Measurements from ENCODE around the gene SOX6.

Gene SOX6

DNA sequence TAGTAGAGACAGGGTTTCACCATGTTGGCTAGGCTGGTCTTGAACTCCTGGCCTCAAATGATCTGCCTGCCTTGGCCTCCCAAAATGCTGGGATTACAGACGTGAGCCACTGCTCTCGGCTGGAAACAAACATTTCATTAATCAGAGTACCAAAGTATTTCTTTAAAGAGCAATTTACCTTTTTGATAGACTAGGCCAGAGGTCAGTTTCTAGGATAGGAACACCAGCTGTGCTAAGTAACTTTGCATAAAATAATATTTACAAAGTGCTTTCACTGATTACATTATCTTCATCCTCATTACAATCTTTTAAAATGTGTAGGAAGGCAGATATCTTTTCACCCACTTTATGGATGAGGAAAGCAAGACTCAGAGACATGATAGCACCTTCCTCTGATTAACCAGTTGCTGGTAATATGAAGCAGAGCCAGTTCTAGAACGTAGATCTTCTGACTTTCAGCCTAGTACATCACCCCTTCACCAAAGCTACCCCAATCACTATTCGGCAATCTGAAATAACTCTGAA is 355.2 kb downstream of the SOX6 start:
- no peaks in the 10 kb centered on the region for H3K36me3 ChIP-seq (ENCODE audit: control insufficient read depth in 2 of 2, insufficient read depth in 2 of 2, low read length in 2 of 2)
- H3K4me1 ChIP-seq (ENCODE audit: control insufficient read depth, insufficient read depth, low read length), result no peaks in the 10 kb centered on the region
- H3K27me3 ChIP-seq (ENCODE audit: control insufficient read depth in 1 of 2, insufficient read depth in 2 of 2, low read length in 2 of 2), result no peaks in the 10 kb centered on the region
- no peak overlapping the region for H3K27ac ChIP-seq (ENCODE audit: low read length)
- no peak overlapping the region for H3K9ac ChIP-seq (ENCODE audit: low read length in 2 of 2)
- no peak overlapping the region for H3K4me3 ChIP-seq (ENCODE audit: low read length in 2 of 2)
- H3K9me3 ChIP-seq (ENCODE audit: control insufficient read depth in 2 of 2, low read length in 2 of 2), result no peaks in the 10 kb centered on the region

DNA sequence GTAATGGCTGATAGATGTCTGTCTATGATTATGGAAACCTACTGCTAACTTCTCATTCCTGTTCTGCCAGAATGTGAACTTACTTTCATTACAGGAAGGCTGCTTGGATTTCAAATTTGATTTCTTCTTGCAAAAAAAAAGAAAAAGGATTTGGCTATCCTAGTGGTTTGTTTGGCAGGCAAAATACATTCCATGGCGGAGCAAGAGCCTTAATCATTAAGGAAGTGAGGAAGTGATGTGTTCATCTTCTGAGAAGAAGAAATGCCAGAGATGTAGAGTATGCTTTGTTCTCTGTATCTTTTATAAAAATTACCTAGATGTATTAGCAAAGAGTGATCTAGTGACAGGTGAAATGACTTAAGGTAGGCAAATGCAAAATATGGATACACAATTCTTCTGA is 356.3 kb downstream of the SOX6 start:
- no peaks in the 10 kb centered on the region for H3K36me3 ChIP-seq (ENCODE audit: control insufficient read depth in 2 of 2, insufficient read depth in 2 of 2, low read length in 2 of 2)
- H3K9me3 ChIP-seq (ENCODE audit: control insufficient read depth in 2 of 2, low read length in 2 of 2), result no peaks in the 10 kb centered on the region
- H3K27ac ChIP-seq (ENCODE audit: low read length), result no peak overlapping the region
- H3K4me1 ChIP-seq (ENCODE audit: control insufficient read depth, insufficient read depth, low read length), result no peaks in the 10 kb centered on the region
- H3K4me3 ChIP-seq (ENCODE audit: low read length in 2 of 2), result no peak overlapping the region
- no peak overlapping the region for H3K9ac ChIP-seq (ENCODE audit: low read length in 2 of 2)
- H3K27me3 ChIP-seq (ENCODE audit: control insufficient read depth in 1 of 2, insufficient read depth in 2 of 2, low read length in 2 of 2), result no peaks in the 10 kb centered on the region

DNA sequence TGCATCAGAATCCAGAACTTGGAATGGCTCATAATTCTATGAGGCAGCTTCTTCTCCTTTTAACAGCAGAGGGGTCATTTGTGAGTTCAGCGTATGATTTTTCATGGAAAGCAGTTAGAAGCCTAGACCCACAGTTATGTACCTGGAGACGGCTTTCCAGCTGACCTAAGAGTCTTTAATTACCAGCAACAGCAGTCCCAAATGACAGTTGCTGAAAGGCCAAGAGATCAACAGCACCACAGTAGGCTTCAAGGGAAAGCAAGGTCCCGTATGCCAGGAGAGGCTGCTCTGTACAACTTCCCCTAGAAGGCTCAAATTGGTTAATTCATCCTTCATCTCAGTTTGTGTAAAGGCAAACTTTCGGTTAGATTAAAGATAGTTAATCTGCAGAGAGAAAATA is 363.0 kb downstream of the SOX6 start:
- Histone ChIP-seq H3K27ac (ENCODE audit: low read length) (no peak overlapping the region), H3K36me3 (ENCODE audit: control insufficient read depth in 2 of 2, insufficient read depth in 2 of 2, low read length in 2 of 2) (no peaks in the 10 kb centered on the region), H3K9me3 (ENCODE audit: control insufficient read depth in 2 of 2, low read length in 2 of 2) (no peaks in the 10 kb centered on the region), H3K4me1 (ENCODE audit: control insufficient read depth, insufficient read depth, low read length) (no peaks in the 10 kb centered on the region), H3K27me3 (ENCODE audit: control insufficient read depth in 1 of 2, insufficient read depth in 2 of 2, low read length in 2 of 2) (no peaks in the 10 kb centered on the region), H3K4me3 (ENCODE audit: low read length in 2 of 2) (no peak overlapping the region), H3K9ac (ENCODE audit: low read length in 2 of 2) (no peak overlapping the region)

DNA sequence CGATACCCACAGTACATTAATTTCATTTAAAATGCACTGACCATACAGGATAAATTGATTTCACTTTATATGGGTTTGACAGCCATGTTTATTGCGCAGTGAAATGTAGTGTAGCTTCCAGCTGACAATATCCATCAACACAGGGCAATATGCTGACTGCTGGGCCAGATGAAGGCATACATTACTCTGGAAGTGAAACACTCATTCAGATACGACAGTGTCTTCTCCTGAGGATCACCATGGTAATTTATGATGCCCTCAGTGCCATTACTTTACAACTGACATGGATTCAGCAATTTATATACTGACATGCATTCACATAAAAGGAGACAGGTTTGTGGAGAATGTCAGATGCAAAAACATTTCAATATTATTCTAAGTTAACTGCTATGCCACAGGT is 365.1 kb downstream of the SOX6 start:
- Histone ChIP-seq H3K9me3 (ENCODE audit: control insufficient read depth in 2 of 2, low read length in 2 of 2) (no peaks in the 10 kb centered on the region), H3K27ac (ENCODE audit: low read length) (no peak overlapping the region), H3K4me3 (ENCODE audit: low read length in 2 of 2) (no peak overlapping the region), H3K36me3 (ENCODE audit: control insufficient read depth in 2 of 2, insufficient read depth in 2 of 2, low read length in 2 of 2) (no peaks in the 10 kb centered on the region), H3K27me3 (ENCODE audit: control insufficient read depth in 1 of 2, insufficient read depth in 2 of 2, low read length in 2 of 2) (no peaks in the 10 kb centered on the region), H3K4me1 (ENCODE audit: control insufficient read depth, insufficient read depth, low read length) (no peaks in the 10 kb centered on the region), H3K9ac (ENCODE audit: low read length in 2 of 2) (no peak overlapping the region)

DNA sequence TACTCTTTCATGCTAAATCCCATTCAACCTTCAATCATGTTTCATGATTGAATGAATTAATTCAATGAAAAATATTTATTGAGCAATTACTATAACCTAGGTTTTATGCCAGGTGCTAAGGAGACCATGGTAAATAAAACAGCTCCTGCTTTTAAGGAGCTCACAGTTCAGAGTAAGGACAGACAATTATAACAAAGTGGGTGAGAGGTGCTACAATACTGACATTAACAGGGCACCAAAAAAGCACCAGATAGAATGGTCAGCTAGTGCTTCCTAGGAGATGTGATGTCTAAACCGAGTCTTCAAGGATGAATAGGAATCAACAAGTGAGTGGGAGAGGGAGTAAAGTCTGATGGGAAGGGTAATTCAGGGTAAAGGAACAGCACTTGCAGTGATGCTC is 366.7 kb downstream of the SOX6 start:
- no peaks in the 10 kb centered on the region for H3K4me1 ChIP-seq (ENCODE audit: control insufficient read depth, insufficient read depth, low read length)
- no peaks in the 10 kb centered on the region for H3K27me3 ChIP-seq (ENCODE audit: control insufficient read depth in 1 of 2, insufficient read depth in 2 of 2, low read length in 2 of 2)
- H3K36me3 ChIP-seq (ENCODE audit: control insufficient read depth in 2 of 2, insufficient read depth in 2 of 2, low read length in 2 of 2), result no peaks in the 10 kb centered on the region
- no peak overlapping the region for H3K9ac ChIP-seq (ENCODE audit: low read length in 2 of 2)
- no peaks in the 10 kb centered on the region for H3K9me3 ChIP-seq (ENCODE audit: control insufficient read depth in 2 of 2, low read length in 2 of 2)
- no peak overlapping the region for H3K27ac ChIP-seq (ENCODE audit: low read length)
- H3K4me3 ChIP-seq (ENCODE audit: low read length in 2 of 2), result no peak overlapping the region

DNA sequence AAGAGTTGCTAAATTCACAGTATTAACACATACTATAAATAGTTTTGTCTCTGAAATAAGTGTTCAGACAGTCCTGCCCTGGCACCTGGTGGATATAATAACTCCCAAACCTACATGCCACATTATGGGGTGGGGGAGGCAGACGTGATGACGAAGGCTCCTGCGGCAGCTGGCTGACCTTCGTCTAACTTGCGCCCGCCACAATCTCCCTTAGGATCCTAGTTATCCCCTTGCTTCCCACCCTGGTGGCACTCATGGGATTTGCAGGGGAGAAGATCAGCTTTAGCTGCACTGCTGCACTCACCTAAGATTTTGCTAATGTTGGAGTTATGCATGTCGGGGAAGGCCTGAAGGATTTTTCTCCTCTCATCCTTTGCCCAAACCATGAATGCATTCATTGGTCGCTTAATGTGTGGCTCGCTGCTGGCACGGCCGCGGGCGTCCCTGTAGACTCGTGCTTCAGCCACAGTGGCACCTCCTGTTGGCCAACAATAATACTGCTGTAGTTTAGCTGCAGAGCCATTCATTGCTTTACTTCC is 367.6 kb downstream of the SOX6 start:
- Histone ChIP-seq H3K9me3 (ENCODE audit: control insufficient read depth in 2 of 2, low read length in 2 of 2) (no peaks in the 10 kb centered on the region), H3K4me1 (ENCODE audit: control insufficient read depth, insufficient read depth, low read length) (no peaks in the 10 kb centered on the region), H3K36me3 (ENCODE audit: control insufficient read depth in 2 of 2, insufficient read depth in 2 of 2, low read length in 2 of 2) (no peaks in the 10 kb centered on the region), H3K4me3 (ENCODE audit: low read length in 2 of 2) (no peak overlapping the region), H3K27me3 (ENCODE audit: control insufficient read depth in 1 of 2, insufficient read depth in 2 of 2, low read length in 2 of 2) (no peaks in the 10 kb centered on the region), H3K9ac (ENCODE audit: low read length in 2 of 2) (no peak overlapping the region), H3K27ac (ENCODE audit: low read length) (no peak overlapping the region)

DNA sequence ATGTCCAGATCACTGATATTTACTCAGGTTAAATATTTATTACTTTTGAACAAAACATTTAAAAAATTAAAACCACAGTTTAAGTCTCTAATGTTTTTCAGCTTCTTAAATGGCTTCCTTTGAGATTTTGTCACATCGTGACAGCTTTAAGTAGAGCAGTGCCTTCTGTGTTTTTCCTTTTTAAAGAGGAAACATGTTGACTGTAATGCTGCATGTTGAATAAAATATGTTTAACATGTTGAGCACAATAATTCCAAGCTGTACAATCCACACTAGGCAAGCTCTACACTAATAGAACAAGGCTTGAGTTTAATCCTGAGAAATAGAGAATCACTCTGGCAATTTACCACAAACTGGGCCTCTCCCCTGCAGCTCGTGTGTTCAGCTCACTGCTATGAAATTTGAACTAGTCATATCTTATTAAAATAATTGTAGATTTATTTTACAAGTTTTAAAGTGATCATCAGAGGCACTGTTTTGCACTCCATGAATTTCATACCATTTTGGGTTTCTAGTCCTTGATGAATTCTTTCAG is 368.3 kb downstream of the SOX6 start:
- Histone ChIP-seq H3K9ac (ENCODE audit: low read length in 2 of 2) (no peak overlapping the region), H3K4me1 (ENCODE audit: control insufficient read depth, insufficient read depth, low read length) (no peaks in the 10 kb centered on the region), H3K36me3 (ENCODE audit: control insufficient read depth in 2 of 2, insufficient read depth in 2 of 2, low read length in 2 of 2) (no peaks in the 10 kb centered on the region), H3K9me3 (ENCODE audit: control insufficient read depth in 2 of 2, low read length in 2 of 2) (no peaks in the 10 kb centered on the region), H3K4me3 (ENCODE audit: low read length in 2 of 2) (no peak overlapping the region), H3K27ac (ENCODE audit: low read length) (no peak overlapping the region), H3K27me3 (ENCODE audit: control insufficient read depth in 1 of 2, insufficient read depth in 2 of 2, low read length in 2 of 2) (no peaks in the 10 kb centered on the region)

DNA sequence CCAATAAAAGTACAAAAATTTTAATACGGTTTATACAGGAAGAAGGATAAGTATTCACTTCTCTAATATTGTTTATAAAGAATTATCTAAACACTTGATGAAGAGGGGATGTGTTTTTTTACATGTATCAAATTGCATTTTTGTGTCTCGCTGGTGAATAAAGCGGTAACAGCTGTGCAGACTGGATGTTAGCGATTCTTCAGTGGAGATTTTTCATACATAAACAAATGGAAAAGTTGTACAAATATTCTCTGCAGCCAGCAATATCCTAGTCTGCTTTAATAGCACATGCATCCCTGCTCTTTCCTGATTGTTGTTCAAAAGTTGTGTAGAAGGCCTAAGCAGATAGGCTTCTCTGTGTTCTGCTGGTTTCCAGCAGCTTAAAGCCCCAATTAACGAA is 369.3 kb downstream of the SOX6 start:
- Histone ChIP-seq H3K27me3 (ENCODE audit: control insufficient read depth in 1 of 2, insufficient read depth in 2 of 2, low read length in 2 of 2) (no peaks in the 10 kb centered on the region), H3K36me3 (ENCODE audit: control insufficient read depth in 2 of 2, insufficient read depth in 2 of 2, low read length in 2 of 2) (no peaks in the 10 kb centered on the region), H3K27ac (ENCODE audit: low read length) (no peak overlapping the region), H3K9me3 (ENCODE audit: control insufficient read depth in 2 of 2, low read length in 2 of 2) (no peaks in the 10 kb centered on the region), H3K4me3 (ENCODE audit: low read length in 2 of 2) (no peak overlapping the region), H3K4me1 (ENCODE audit: control insufficient read depth, insufficient read depth, low read length) (no peaks in the 10 kb centered on the region), H3K9ac (ENCODE audit: low read length in 2 of 2) (no peak overlapping the region)

DNA sequence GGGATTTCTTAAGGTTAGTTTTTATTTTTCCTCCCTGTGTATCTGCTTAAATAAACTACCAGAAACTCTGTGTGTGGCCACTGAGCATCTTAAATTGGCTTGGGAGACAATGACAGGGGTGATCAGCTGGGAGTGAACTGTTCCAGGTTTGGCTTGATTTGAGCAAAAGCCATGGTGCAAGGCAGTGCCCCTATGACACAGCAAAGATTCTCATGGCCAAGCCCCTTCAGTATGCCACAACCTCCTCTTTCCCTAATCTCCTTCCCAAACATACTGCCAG is 370.5 kb downstream of the SOX6 start:
- Histone ChIP-seq H3K4me3 (ENCODE audit: low read length in 2 of 2) (no peak overlapping the region), H3K9me3 (ENCODE audit: control insufficient read depth in 2 of 2, low read length in 2 of 2) (no peaks in the 10 kb centered on the region), H3K27ac (ENCODE audit: low read length) (no peak overlapping the region), H3K4me1 (ENCODE audit: control insufficient read depth, insufficient read depth, low read length) (no peaks in the 10 kb centered on the region), H3K27me3 (ENCODE audit: control insufficient read depth in 1 of 2, insufficient read depth in 2 of 2, low read length in 2 of 2) (no peaks in the 10 kb centered on the region), H3K9ac (ENCODE audit: low read length in 2 of 2) (no peak overlapping the region), H3K36me3 (ENCODE audit: control insufficient read depth in 2 of 2, insufficient read depth in 2 of 2, low read length in 2 of 2) (no peaks in the 10 kb centered on the region)

DNA sequence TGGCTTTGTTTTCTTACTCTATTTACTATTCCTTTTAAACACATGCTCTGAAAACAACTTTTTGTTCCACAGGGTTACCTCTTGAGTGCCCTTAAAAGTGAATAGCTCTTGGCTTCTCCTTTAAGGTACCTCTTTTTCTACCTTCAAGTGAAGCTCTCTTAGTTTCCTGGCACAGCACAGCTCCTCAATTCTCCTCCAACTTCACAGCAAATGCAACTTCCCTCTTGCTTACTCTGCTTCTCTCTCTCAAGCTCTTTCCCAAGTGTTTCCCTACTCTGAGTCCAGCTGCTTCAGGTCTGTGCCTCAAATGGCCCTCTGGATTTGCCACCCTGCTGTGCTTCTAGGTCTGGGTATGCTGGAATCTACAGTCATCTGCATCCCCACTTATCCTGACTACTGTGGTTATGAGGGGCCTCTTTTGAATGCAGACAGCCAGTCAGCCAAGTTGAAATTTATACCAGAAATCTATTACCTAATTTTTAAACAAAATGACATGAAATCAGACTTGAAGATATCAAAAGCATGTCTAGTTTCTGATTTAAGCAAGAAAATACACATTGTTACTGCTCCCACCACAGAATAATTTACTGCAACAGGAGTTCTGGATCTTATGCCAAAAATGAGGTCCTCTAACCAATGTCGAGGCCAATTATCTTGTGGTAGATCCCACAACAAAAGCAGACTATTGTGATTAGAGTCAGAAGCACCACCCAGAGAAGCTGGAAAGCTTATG is 371.1 kb downstream of the SOX6 start:
- Histone ChIP-seq H3K9ac (ENCODE audit: low read length in 2 of 2) (no peak overlapping the region), H3K4me1 (ENCODE audit: control insufficient read depth, insufficient read depth, low read length) (no peaks in the 10 kb centered on the region), H3K9me3 (ENCODE audit: control insufficient read depth in 2 of 2, low read length in 2 of 2) (no peaks in the 10 kb centered on the region), H3K36me3 (ENCODE audit: control insufficient read depth in 2 of 2, insufficient read depth in 2 of 2, low read length in 2 of 2) (no peaks in the 10 kb centered on the region), H3K27me3 (ENCODE audit: control insufficient read depth in 1 of 2, insufficient read depth in 2 of 2, low read length in 2 of 2) (no peaks in the 10 kb centered on the region), H3K27ac (ENCODE audit: low read length) (no peak overlapping the region), H3K4me3 (ENCODE audit: low read length in 2 of 2) (no peak overlapping the region)

DNA sequence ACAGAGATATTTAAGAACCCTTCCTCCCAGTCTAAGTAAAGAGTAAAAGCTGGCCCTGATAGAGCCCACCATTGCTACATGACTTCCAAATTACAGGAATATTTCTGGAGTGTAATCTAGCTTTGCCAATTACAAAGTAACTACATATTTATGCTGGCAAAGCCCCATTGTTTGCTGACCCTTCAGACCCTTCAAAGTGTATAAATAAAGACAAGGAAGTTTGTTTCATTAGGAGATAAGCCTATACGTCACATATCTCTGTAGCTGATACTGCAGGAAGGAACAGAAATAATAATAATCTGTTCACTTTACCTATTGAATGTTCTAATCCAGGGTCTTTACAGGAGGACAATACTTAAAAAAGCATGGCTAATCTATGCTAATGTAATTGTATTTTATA is 375.1 kb downstream of the SOX6 start:
- H3K27me3 ChIP-seq (ENCODE audit: control insufficient read depth in 1 of 2, insufficient read depth in 2 of 2, low read length in 2 of 2), result no peaks in the 10 kb centered on the region
- no peak overlapping the region for H3K4me3 ChIP-seq (ENCODE audit: low read length in 2 of 2)
- H3K9me3 ChIP-seq (ENCODE audit: control insufficient read depth in 2 of 2, low read length in 2 of 2), result no peaks in the 10 kb centered on the region
- no peak overlapping the region for H3K9ac ChIP-seq (ENCODE audit: low read length in 2 of 2)
- H3K36me3 ChIP-seq (ENCODE audit: control insufficient read depth in 2 of 2, insufficient read depth in 2 of 2, low read length in 2 of 2), result no peaks in the 10 kb centered on the region
- no peaks in the 10 kb centered on the region for H3K4me1 ChIP-seq (ENCODE audit: control insufficient read depth, insufficient read depth, low read length)
- H3K27ac ChIP-seq (ENCODE audit: low read length), result no peak overlapping the region
